Activated B cell treated with CpG ODN at 0.5 μM for 24 hours (primary cell): ENCODE data around the gene CRYGC. TPM values are rescaled to one million over a fixed set of nuclear protein-coding genes. Genes with fewer than 3 reads are reported as not detected.
"Not testable (repeated sequence)": the region's sequence is repeated elsewhere in the genome, so short reads cannot be mapped to it uniquely, and the experiment has no call there.

Experiments
- ATAC-seq: fragments of 200-7000 bp; cut with Tn5 transposase; one replicate; pipeline ENCODE4 v1.10.0; 2021; ENCODE audit warnings: low read depth, mild to moderate bottlenecking, moderate library complexity
- CTCF ChIA-PET: fragments of 350-600 bp; sonication (Branson Sonifier 250); formaldehyde crosslinking; loops from one replicate; lab custom pipeline; 2021; ENCODE audit warnings: antibody characterized with exemption; lab: Charles Lee
- POLR2A ChIA-PET: fragments of 350-600 bp; sonication (Branson Sonifier 250); formaldehyde crosslinking; loops from one replicate; lab custom pipeline; 2021; ENCODE audit warnings: antibody characterized with exemption; lab: Charles Lee
- DNase-seq: peaks from one replicate; pipeline ENCODE4 v3.0.0; 2022
- H3K27ac Mint-ChIP-seq: one replicate; pipeline ENCODE4 v1.8.0; 2020; ENCODE audit warnings: mixed read lengths
- H3K27me3 Mint-ChIP-seq: one replicate; pipeline ENCODE4 v1.8.0; 2021; ENCODE audit warnings: mixed read lengths
- H3K36me3 Mint-ChIP-seq: one replicate; pipeline ENCODE4 v1.8.0; 2021; ENCODE audit warnings: low read depth, mixed read lengths
- H3K4me1 Mint-ChIP-seq: one replicate; pipeline ENCODE4 v1.8.0; 2021; ENCODE audit warnings: mixed read lengths
- H3K4me3 Mint-ChIP-seq: one replicate; pipeline ENCODE4 v1.8.0; 2020; ENCODE audit warnings: mild to moderate bottlenecking, mixed read lengths
- H3K9me3 Mint-ChIP-seq: one replicate; pipeline ENCODE4 v1.8.0; 2020; ENCODE audit warnings: mixed read lengths
- CTCF ChIP-seq: fragments of 200-600 bp; IDR thresholded peaks from one replicate; pipeline ENCODE4 v1.8.0; 2022; ENCODE audit warnings: antibody characterized with exemption, mild to moderate bottlenecking
- intact Hi-C: fragments of 100-400 bp; cut with micrococcal nuclease; formaldehyde crosslinking; loops from one replicate; pipeline ENCODE4 v1.15.1; 2024
- total RNA-seq: library from RNA; stranded (reverse); gene quantifications from 2 replicates; pipeline ENCODE4 v1.2.3, GENCODE V29; 2022

CRYGC gene
- total RNA-seq, 1 donor from 2014 or later: not detected

- DNase-seq: no peak
- Mint-ChIP-seq H3K27me3 (peaks cover 8% of the 10 kb centered on the region), H3K9me3 (peaks cover 10% of the 10 kb centered on the region), H3K36me3 (no peaks in the 10 kb centered on the region), H3K27ac (no peak overlapping the region), H3K4me1 (no peaks in the 10 kb centered on the region), H3K4me3 (no peak overlapping the region)
- TF ChIP-seq CTCF: no peak
- CTCF ChIA-PET: no interaction called here
- no peak for ATAC-seq
- intact Hi-C loops: no loop called here
- POLR2A ChIA-PET: no interaction called here
Observed at GRCh38 chr2:208147008-208147407, 17.4 kb upstream of the CRYGC start.

GRCh38 chr2:208146006-208146405 is 16.4 kb upstream of the CRYGC start, which contains the start of gene CRYGB:
CRYGB (minus strand) TSS chr2:208146158; CDS start chr2:208146120, 38 bp downstream.
- intact Hi-C loops: no loop called here
- no peaks in the 10 kb centered on the region for H3K36me3 Mint-ChIP-seq
- no peak for TF ChIP-seq CTCF
- no peaks in the 10 kb centered on the region for H3K4me1 Mint-ChIP-seq
- POLR2A ChIA-PET: no interaction called here
- H3K4me3 Mint-ChIP-seq: no peak within 1 kb of the TSS
- no peak for DNase-seq
- peaks cover 8% of the 10 kb centered on the region for H3K27me3 Mint-ChIP-seq
- H3K27ac Mint-ChIP-seq: no peak within 1 kb of the TSS
- ATAC-seq: no peak
- peaks cover 5% of the 10 kb centered on the region for H3K9me3 Mint-ChIP-seq
- CTCF ChIA-PET: no interaction called here

- Mint-ChIP-seq H3K9me3 (peaks cover 2% of the 10 kb centered on the region), H3K4me1 (no peaks in the 10 kb centered on the region), H3K36me3 (no peaks in the 10 kb centered on the region), H3K27me3 (peaks cover 6% of the 10 kb centered on the region), H3K4me3 (no peak overlapping the region), H3K27ac (no peak overlapping the region)
- TF ChIP-seq CTCF: no peak
- ChIA-PET CTCF (no interaction called here), POLR2A (no interaction called here)
- no peak for DNase-seq
- intact Hi-C loops: no loop called here
- ATAC-seq: no peak
Observed at GRCh38 chr2:208142925-208143799, 13.5 kb upstream of the CRYGC start.

GRCh38 chr2:208142240-208142924 is 12.8 kb upstream of the CRYGC start:
- POLR2A ChIA-PET: no interaction called here
- no peak for DNase-seq
- CTCF ChIA-PET: no interaction called here
- no peaks in the 10 kb centered on the region for H3K4me1 Mint-ChIP-seq
- H3K4me3 Mint-ChIP-seq: no peak overlapping the region
- peaks cover 5% of the 10 kb centered on the region for H3K9me3 Mint-ChIP-seq
- no peak for TF ChIP-seq CTCF
- H3K36me3 Mint-ChIP-seq: no peaks in the 10 kb centered on the region
- H3K27me3 Mint-ChIP-seq: peaks cover 4% of the 10 kb centered on the region
- intact Hi-C loops: no loop called here
- no peak for ATAC-seq
- no peak overlapping the region for H3K27ac Mint-ChIP-seq

GRCh38 chr2:208139447-208139846 is 9.8 kb upstream of the CRYGC start:
- no peak for TF ChIP-seq CTCF
- Mint-ChIP-seq H3K36me3 (no peaks in the 10 kb centered on the region), H3K9me3 (peaks cover 5% of the 10 kb centered on the region), H3K27me3 (no peaks in the 10 kb centered on the region), H3K4me3 (no peak overlapping the region), H3K4me1 (no peaks in the 10 kb centered on the region), H3K27ac (no peak overlapping the region)
- intact Hi-C loops: no loop called here
- no peak for ATAC-seq
- ChIA-PET CTCF (no interaction called here), POLR2A (no interaction called here)
- DNase-seq: no peak

- H3K9me3 Mint-ChIP-seq, intact Hi-C loops, POLR2A ChIA-PET, CTCF ChIA-PET, H3K27ac Mint-ChIP-seq, DNase-seq, H3K4me3 Mint-ChIP-seq, H3K27me3 Mint-ChIP-seq, H3K36me3 Mint-ChIP-seq, ATAC-seq, H3K4me1 Mint-ChIP-seq: not testable (repeated sequence)
Observed at GRCh38 chr2:208138334-208138733, 8.7 kb upstream of the CRYGC start.
